GM23338 (cell line): ENCODE measurements around the gene TMIE. TPM values are rescaled to one million over a fixed set of nuclear protein-coding genes. Genes with fewer than 3 reads are reported as not detected.

Source experiments
- ATAC-seq: fragments of 200-7000 bp; cut with Tn5 transposase; 3 replicates; pipeline ENCODE4 v1.9.1; 2020
- DNase-seq: peaks from one replicate; pipeline ENCODE4 v3.0.0-alpha.2; 2015; ENCODE audit warnings: low spot score
- H2AFZ ChIP-seq: fragments of 200-600 bp; sonication (generic); 2 replicates; pipeline ENCODE4 v1.8.0; 2016; ENCODE audit warnings: antibody characterized with exemption, mild to moderate bottlenecking, moderate library complexity
- H3F3A ChIP-seq: fragments of 200-600 bp; sonication (generic); replicated peaks from 2 replicates; pipeline ENCODE4 v1.8.0; 2017; ENCODE audit warnings: antibody characterized with exemption, mixed run types, low read depth
- H3K27ac ChIP-seq: fragments of 200-600 bp; sonication (generic); 2 replicates; pipeline ENCODE4 v1.6.1; 2016; ENCODE audit warnings: low read depth
- H3K27me3 ChIP-seq: fragments of 200-600 bp; sonication (generic); 2 replicates; pipeline ENCODE4 v1.8.0; 2016; ENCODE audit warnings: mild to moderate bottlenecking, mixed run types, moderate library complexity; ENCODE audit not compliant: insufficient read depth
- H3K36me3 ChIP-seq: fragments of 200-600 bp; sonication (generic); 2 replicates; pipeline ENCODE4 v1.8.0; 2016; ENCODE audit warnings: mild to moderate bottlenecking; ENCODE audit not compliant: insufficient read depth
- H3K4me1 ChIP-seq: fragments of 200-600 bp; sonication (generic); 2 replicates; pipeline ENCODE4 v1.8.0; 2016; ENCODE audit warnings: mild to moderate bottlenecking, moderate library complexity; ENCODE audit not compliant: insufficient read depth
- H3K4me2 ChIP-seq: fragments of 200-600 bp; sonication (generic); 2 replicates; pipeline ENCODE4 v1.7.1; 2017; ENCODE audit warnings: mixed run types
- H3K4me3 ChIP-seq: fragments of 200-600 bp; sonication (generic); 2 replicates; pipeline ENCODE4 v1.6.1; 2016; ENCODE audit warnings: mixed run types
- H3K79me2 ChIP-seq: fragments of 200-600 bp; sonication (generic); replicated peaks from 2 replicates; pipeline ENCODE4 v1.8.0; 2017; ENCODE audit warnings: mild to moderate bottlenecking; ENCODE audit not compliant: insufficient read depth
- H3K9me2 ChIP-seq: fragments of 200-600 bp; sonication (generic); 2 replicates; pipeline ENCODE4 v1.8.0; 2017; ENCODE audit not compliant: insufficient read depth
- H4K20me1 ChIP-seq: fragments of 200-600 bp; sonication (generic); replicated peaks from 2 replicates; pipeline ENCODE4 v1.8.0; 2017; ENCODE audit warnings: mild to moderate bottlenecking; ENCODE audit not compliant: insufficient read depth
- H3K27ac Mint-ChIP-seq: 2 replicates; pipeline ENCODE4 v1.8.0; 2020; ENCODE audit warnings: inconsistent platforms, mild to moderate bottlenecking, moderate library complexity, mixed read lengths
- H3K27me3 Mint-ChIP-seq: 3 replicates; pipeline ENCODE4 v1.8.0; 2022; ENCODE audit warnings: low read depth, mild to moderate bottlenecking, moderate library complexity, mixed read lengths, inconsistent platforms; ENCODE audit not compliant: insufficient read depth, poor library complexity
- H3K36me3 Mint-ChIP-seq: 3 replicates; pipeline ENCODE4 v1.8.0; 2021; ENCODE audit warnings: low read depth, mild to moderate bottlenecking, inconsistent platforms, moderate library complexity, mixed read lengths
- H3K4me1 Mint-ChIP-seq: 3 replicates; pipeline ENCODE4 v1.8.0; 2020; ENCODE audit warnings: mild to moderate bottlenecking, inconsistent platforms, mixed read lengths
- H3K4me3 Mint-ChIP-seq: 3 replicates; pipeline ENCODE4 v1.8.0; 2021; ENCODE audit warnings: moderate library complexity, mild to moderate bottlenecking, inconsistent platforms, mixed read lengths
- H3K9me3 Mint-ChIP-seq: 3 replicates; pipeline ENCODE4 v1.8.0; 2020; ENCODE audit warnings: moderate library complexity, mild to moderate bottlenecking, inconsistent platforms, mixed read lengths
- CREB1 ChIP-seq: fragments of 250-450 bp; sonication (Bioruptor Pico); IDR thresholded peaks from 2 replicates; pipeline ENCODE4 v1.5.0; 2020; ENCODE audit warnings: low read depth, mild to moderate bottlenecking, moderate library complexity
- EZH2 ChIP-seq: fragments of 200-600 bp; sonication (generic); IDR thresholded peaks from one replicate; pipeline ENCODE4 v1.8.0; 2017; ENCODE audit warnings: antibody characterized with exemption, mild to moderate bottlenecking, low read depth; ENCODE audit not compliant: unreplicated experiment
- JUNB ChIP-seq: IDR thresholded peaks from one replicate; pipeline ENCODE4 v1.6.1; 2016; ENCODE audit warnings: antibody characterized with exemption; ENCODE audit not compliant: unreplicated experiment
- POLR2AphosphoS5 ChIP-seq: IDR thresholded peaks from 2 replicates; pipeline ENCODE4 v1.6.1; 2016; ENCODE audit warnings: antibody characterized with exemption, low read depth
- STAT1 ChIP-seq: IDR thresholded peaks from one replicate; pipeline ENCODE4 v1.6.1; 2016; ENCODE audit warnings: antibody characterized with exemption; ENCODE audit not compliant: unreplicated experiment
- ZNF114 ChIP-seq: fragments of 250-450 bp; sonication (Bioruptor Pico); IDR thresholded peaks from 2 replicates; pipeline ENCODE4 v1.5.0; 2020; ENCODE audit warnings: mild to moderate bottlenecking, moderate library complexity
- ZNF331 ChIP-seq: fragments of 250-450 bp; sonication (Bioruptor Pico); IDR thresholded peaks from 2 replicates; pipeline ENCODE4 v1.5.0; 2020; ENCODE audit warnings: low read depth, mild to moderate bottlenecking, moderate library complexity
- polyA plus RNA-seq: library from polyadenylated mRNA; unstranded; fragments of >200 nt; fragmentation: Nextera tagmentation; extraction: Ambion mirVana; gene quantifications from 2 replicates; pipeline ENCODE4 v1.2.1, GENCODE V29; 2016
- total RNA-seq: library from RNA; depleted of rRNA; stranded (reverse); fragments of >200 nt; shearing (Covaris generic); gene quantifications from 2 replicates; pipeline ENCODE4 v1.2.3, GENCODE V29; 2014
- TF ChIP-seq, protein P1 (sequence below): IDR thresholded peaks from one replicate; pipeline ENCODE4 v1.6.1; 2018; ENCODE audit warnings: antibody characterized with exemption; ENCODE audit not compliant: unreplicated experiment
- TF ChIP-seq, protein P2 (sequence below), 2 experiments: fragments of 200-600 bp in 1 of 2; sonication (generic) in 1 of 2; conservative IDR thresholded peaks; 2 replicates each; pipeline versions ENCODE4 v1.5.1 to v1.6.1; 2016 to 2017; ENCODE audit warnings: antibody characterized with exemption in 2 of 2, low read depth in 2 of 2, mild to moderate bottlenecking in 2 of 2, moderate library complexity in 1 of 2
- TF ChIP-seq, protein P3 (sequence below): fragments of 250-450 bp; sonication (Bioruptor Pico); IDR thresholded peaks from 2 replicates; pipeline ENCODE4 v1.5.0; 2020; ENCODE audit warnings: mild to moderate bottlenecking, moderate library complexity
- TF ChIP-seq, protein P4 (sequence below): IDR thresholded peaks from 2 replicates; pipeline ENCODE4 v1.6.1; 2016; ENCODE audit warnings: antibody characterized with exemption

The TMIE gene
- total and polyA plus RNA-seq, 2 experiments from 2014 or later = 0.84 to 1.2 TPM

DNA sequence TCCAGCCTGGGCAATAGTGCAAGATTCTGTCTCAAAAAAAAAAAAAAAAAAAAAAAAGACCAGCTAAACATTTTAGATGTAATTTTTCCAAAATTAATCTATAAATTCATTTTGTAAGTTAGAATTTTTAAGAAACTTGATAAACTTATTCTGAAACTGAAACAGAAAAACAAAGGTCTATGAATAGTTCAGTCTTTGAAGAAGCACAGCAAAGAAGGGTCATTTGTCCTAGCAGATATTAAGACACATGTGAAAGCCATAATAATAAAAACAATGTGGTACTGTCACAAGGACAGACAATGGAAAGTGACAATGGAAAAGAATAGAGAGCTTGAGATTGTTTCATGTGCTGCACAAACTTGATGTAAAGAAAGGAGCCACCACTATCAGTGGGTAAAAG, 45.5 kb downstream of the TMIE start (continued):
- TF ChIP-seq, protein P1, sequence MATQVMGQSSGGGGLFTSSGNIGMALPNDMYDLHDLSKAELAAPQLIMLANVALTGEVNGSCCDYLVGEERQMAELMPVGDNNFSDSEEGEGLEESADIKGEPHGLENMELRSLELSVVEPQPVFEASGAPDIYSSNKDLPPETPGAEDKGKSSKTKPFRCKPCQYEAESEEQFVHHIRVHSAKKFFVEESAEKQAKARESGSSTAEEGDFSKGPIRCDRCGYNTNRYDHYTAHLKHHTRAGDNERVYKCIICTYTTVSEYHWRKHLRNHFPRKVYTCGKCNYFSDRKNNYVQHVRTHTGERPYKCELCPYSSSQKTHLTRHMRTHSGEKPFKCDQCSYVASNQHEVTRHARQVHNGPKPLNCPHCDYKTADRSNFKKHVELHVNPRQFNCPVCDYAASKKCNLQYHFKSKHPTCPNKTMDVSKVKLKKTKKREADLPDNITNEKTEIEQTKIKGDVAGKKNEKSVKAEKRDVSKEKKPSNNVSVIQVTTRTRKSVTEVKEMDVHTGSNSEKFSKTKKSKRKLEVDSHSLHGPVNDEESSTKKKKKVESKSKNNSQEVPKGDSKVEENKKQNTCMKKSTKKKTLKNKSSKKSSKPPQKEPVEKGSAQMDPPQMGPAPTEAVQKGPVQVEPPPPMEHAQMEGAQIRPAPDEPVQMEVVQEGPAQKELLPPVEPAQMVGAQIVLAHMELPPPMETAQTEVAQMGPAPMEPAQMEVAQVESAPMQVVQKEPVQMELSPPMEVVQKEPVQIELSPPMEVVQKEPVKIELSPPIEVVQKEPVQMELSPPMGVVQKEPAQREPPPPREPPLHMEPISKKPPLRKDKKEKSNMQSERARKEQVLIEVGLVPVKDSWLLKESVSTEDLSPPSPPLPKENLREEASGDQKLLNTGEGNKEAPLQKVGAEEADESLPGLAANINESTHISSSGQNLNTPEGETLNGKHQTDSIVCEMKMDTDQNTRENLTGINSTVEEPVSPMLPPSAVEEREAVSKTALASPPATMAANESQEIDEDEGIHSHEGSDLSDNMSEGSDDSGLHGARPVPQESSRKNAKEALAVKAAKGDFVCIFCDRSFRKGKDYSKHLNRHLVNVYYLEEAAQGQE = no peak
- TF ChIP-seq STAT1 (no peak), POLR2AphosphoS5 (no peak), JUNB (no peak), ZNF114 (CRISPR knock-in tag) (no peak), EZH2 (no peak), ZNF331 (CRISPR knock-in tag) (no peak), CREB1 (CRISPR knock-in tag) (no peak)
- TF ChIP-seq, protein P2, sequence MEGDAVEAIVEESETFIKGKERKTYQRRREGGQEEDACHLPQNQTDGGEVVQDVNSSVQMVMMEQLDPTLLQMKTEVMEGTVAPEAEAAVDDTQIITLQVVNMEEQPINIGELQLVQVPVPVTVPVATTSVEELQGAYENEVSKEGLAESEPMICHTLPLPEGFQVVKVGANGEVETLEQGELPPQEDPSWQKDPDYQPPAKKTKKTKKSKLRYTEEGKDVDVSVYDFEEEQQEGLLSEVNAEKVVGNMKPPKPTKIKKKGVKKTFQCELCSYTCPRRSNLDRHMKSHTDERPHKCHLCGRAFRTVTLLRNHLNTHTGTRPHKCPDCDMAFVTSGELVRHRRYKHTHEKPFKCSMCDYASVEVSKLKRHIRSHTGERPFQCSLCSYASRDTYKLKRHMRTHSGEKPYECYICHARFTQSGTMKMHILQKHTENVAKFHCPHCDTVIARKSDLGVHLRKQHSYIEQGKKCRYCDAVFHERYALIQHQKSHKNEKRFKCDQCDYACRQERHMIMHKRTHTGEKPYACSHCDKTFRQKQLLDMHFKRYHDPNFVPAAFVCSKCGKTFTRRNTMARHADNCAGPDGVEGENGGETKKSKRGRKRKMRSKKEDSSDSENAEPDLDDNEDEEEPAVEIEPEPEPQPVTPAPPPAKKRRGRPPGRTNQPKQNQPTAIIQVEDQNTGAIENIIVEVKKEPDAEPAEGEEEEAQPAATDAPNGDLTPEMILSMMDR (conservative IDR thresholded peaks at IDR 0.05; ENCODE audit: low read depth in 2 of 2) = no peak

DNA sequence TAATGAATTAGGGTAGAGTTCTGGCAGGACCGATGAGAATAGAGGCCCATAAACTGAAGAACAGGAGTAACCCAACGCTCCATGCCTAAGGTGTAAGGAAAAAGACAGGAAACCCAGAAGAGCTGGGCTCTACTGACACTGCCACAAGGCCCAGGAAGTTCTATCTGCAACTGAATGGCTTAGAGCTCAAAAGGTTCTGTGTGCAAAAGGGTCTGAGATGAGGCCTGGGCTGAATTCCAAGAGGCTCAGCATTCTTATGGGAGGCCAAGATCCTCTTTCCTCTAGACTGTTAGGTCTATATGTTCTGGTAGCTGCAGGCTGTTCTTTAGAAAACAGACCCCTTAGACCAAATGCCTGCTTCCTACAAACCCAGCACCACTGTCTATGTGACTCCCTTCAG, 47.0 kb downstream of the TMIE start:
- DNase-seq (peak; percentile 33), ATAC-seq (peak; percentile 49)
- Histone ChIP-seq H3K27me3 (no peaks in the 10 kb centered on the region), H3K4me3 (no peak overlapping the region), H3K36me3 (no peaks in the 10 kb centered on the region), H4K20me1 (no peaks in the 10 kb centered on the region), H3K79me2 (no peaks in the 10 kb centered on the region), H3K4me2 (no peak overlapping the region), H3F3A (no peaks in the 10 kb centered on the region), H3K9me2 (no peaks in the 10 kb centered on the region), H3K4me1 (no peaks in the 10 kb centered on the region; the same call in 1 of the 2 replicates), H2AFZ (no peak overlapping the region), H3K27ac (no peak overlapping the region)
- Mint-ChIP-seq H3K4me1 (peaks cover 8% of the 10 kb centered on the region), H3K4me3 (no peak overlapping the region), H3K36me3 (no peaks in the 10 kb centered on the region), H3K27ac (no peak overlapping the region), H3K9me3 (no peaks in the 10 kb centered on the region), H3K27me3 (peaks cover 4% of the 10 kb centered on the region)
- TF ChIP-seq, protein P3, sequence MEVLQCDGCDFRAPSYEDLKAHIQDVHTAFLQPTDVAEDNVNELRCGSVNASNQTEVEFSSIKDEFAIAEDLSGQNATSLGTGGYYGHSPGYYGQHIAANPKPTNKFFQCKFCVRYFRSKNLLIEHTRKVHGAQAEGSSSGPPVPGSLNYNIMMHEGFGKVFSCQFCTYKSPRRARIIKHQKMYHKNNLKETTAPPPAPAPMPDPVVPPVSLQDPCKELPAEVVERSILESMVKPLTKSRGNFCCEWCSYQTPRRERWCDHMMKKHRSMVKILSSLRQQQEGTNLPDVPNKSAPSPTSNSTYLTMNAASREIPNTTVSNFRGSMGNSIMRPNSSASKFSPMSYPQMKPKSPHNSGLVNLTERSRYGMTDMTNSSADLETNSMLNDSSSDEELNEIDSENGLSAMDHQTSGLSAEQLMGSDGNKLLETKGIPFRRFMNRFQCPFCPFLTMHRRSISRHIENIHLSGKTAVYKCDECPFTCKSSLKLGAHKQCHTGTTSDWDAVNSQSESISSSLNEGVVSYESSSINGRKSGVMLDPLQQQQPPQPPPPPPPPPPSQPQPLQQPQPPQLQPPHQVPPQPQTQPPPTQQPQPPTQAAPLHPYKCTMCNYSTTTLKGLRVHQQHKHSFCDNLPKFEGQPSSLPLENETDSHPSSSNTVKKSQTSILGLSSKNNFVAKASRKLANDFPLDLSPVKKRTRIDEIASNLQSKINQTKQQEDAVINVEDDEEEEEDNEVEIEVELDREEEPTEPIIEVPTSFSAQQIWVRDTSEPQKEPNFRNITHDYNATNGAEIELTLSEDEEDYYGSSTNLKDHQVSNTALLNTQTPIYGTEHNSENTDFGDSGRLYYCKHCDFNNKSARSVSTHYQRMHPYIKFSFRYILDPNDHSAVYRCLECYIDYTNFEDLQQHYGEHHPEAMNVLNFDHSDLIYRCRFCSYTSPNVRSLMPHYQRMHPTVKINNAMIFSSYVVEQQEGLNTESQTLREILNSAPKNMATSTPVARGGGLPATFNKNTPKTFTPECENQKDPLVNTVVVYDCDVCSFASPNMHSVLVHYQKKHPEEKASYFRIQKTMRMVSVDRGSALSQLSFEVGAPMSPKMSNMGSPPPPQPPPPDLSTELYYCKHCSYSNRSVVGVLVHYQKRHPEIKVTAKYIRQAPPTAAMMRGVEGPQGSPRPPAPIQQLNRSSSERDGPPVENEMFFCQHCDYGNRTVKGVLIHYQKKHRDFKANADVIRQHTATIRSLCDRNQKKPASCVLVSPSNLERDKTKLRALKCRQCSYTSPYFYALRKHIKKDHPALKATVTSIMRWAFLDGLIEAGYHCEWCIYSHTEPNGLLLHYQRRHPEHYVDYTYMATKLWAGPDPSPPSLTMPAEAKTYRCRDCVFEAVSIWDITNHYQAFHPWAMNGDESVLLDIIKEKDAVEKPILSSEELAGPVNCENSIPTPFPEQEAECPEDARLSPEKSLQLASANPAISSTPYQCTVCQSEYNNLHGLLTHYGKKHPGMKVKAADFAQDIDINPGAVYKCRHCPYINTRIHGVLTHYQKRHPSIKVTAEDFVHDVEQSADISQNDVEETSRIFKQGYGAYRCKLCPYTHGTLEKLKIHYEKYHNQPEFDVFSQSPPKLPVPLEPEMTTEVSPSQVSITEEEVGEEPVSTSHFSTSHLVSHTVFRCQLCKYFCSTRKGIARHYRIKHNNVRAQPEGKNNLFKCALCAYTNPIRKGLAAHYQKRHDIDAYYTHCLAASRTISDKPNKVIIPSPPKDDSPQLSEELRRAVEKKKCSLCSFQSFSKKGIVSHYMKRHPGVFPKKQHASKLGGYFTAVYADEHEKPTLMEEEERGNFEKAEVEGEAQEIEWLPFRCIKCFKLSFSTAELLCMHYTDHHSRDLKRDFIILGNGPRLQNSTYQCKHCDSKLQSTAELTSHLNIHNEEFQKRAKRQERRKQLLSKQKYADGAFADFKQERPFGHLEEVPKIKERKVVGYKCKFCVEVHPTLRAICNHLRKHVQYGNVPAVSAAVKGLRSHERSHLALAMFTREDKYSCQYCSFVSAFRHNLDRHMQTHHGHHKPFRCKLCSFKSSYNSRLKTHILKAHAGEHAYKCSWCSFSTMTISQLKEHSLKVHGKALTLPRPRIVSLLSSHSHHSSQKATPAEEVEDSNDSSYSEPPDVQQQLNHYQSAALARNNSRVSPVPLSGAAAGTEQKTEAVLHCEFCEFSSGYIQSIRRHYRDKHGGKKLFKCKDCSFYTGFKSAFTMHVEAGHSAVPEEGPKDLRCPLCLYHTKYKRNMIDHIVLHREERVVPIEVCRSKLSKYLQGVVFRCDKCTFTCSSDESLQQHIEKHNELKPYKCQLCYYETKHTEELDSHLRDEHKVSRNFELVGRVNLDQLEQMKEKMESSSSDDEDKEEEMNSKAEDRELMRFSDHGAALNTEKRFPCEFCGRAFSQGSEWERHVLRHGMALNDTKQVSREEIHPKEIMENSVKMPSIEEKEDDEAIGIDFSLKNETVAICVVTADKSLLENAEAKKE (CRISPR knock-in tag) = peak; percentile 60; the same call in 1 of the 2 replicates
- TF ChIP-seq, protein P4, sequence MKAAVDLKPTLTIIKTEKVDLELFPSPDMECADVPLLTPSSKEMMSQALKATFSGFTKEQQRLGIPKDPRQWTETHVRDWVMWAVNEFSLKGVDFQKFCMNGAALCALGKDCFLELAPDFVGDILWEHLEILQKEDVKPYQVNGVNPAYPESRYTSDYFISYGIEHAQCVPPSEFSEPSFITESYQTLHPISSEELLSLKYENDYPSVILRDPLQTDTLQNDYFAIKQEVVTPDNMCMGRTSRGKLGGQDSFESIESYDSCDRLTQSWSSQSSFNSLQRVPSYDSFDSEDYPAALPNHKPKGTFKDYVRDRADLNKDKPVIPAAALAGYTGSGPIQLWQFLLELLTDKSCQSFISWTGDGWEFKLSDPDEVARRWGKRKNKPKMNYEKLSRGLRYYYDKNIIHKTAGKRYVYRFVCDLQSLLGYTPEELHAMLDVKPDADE = no peak; the same call in 1 of the 2 replicates
- TF ChIP-seq EZH2 = no peak
